MM.1S (cell line): Measurements from ENCODE around the gene TMEM239.

Experiments used
- DNase-seq: peaks from one replicate; pipeline ENCODE4 v3.0.0-alpha.2; 2015
- H2AFZ ChIP-seq: fragments of 300-600 bp; sonication (generic); 2 replicates; pipeline ENCODE4 v1.6.0; 2016; ENCODE audit warnings: antibody characterized with exemption, low read length
- H3F3A ChIP-seq: fragments of 300-600 bp; sonication (generic); 2 replicates; pipeline ENCODE4 v1.6.1; 2016; ENCODE audit warnings: mild to moderate bottlenecking, antibody characterized with exemption, low read length, moderate library complexity, mixed read lengths; ENCODE audit not compliant: insufficient read depth
- H3K27ac ChIP-seq: fragments of 300-600 bp; sonication (generic); 2 replicates; pipeline ENCODE4 v1.5.1; 2016; ENCODE audit warnings: mild to moderate bottlenecking, low read length
- H3K27me3 ChIP-seq: fragments of 300-600 bp; sonication (generic); replicated peaks from 2 replicates; pipeline ENCODE4 v1.6.0; 2016; ENCODE audit warnings: low read length; ENCODE audit not compliant: insufficient read depth
- H3K36me3 ChIP-seq: fragments of 300-600 bp; sonication (generic); replicated peaks from 2 replicates; pipeline ENCODE4 v1.6.1; 2016; ENCODE audit warnings: mild to moderate bottlenecking, low read length, mixed read lengths; ENCODE audit not compliant: insufficient read depth
- H3K4me1 ChIP-seq: fragments of 300-600 bp; sonication (generic); 2 replicates; pipeline ENCODE4 v1.6.1; 2016; ENCODE audit warnings: low read length, mixed read lengths
- H3K4me2 ChIP-seq: fragments of 300-600 bp; sonication (generic); 2 replicates; pipeline ENCODE4 v1.6.0; 2016; ENCODE audit warnings: low read depth, low read length
- H3K4me3 ChIP-seq: fragments of 300-600 bp; sonication (generic); 2 replicates; pipeline ENCODE4 v1.5.1; 2016; ENCODE audit warnings: low read length, mixed read lengths
- H3K79me2 ChIP-seq: fragments of 300-600 bp; sonication (generic); 2 replicates; pipeline ENCODE4 v1.6.1; 2016; ENCODE audit warnings: mixed run types, low read length, mixed read lengths
- H3K9ac ChIP-seq: fragments of 300-600 bp; sonication (generic); 2 replicates; pipeline ENCODE4 v1.6.1; 2016; ENCODE audit warnings: low read length, mixed read lengths
- H3K9me2 ChIP-seq: fragments of 300-600 bp; sonication (generic); replicated peaks from 2 replicates; pipeline ENCODE4 v1.6.1; 2016; ENCODE audit warnings: mild to moderate bottlenecking, low read length, mixed read lengths; ENCODE audit not compliant: insufficient read depth
- H3K9me3 ChIP-seq: fragments of 300-600 bp; sonication (generic); replicated peaks from 2 replicates; pipeline ENCODE4 v1.6.1; 2016; ENCODE audit warnings: mild to moderate bottlenecking, low read length, mixed read lengths; ENCODE audit not compliant: insufficient read depth
- H4K20me1 ChIP-seq: fragments of 300-600 bp; sonication (generic); 2 replicates; pipeline ENCODE4 v1.6.1; 2016; ENCODE audit warnings: mild to moderate bottlenecking, low read length, moderate library complexity, mixed read lengths; ENCODE audit not compliant: insufficient read depth
- CTCF ChIP-seq: fragments of 300-600 bp; sonication (generic); IDR thresholded peaks from 2 replicates; pipeline ENCODE4 v1.5.1; 2016; ENCODE audit warnings: antibody characterized with exemption, low read length, mixed read lengths
- EZH2 ChIP-seq: fragments of 300-600 bp; sonication (generic); optimal IDR thresholded peaks from 2 replicates; pipeline ENCODE3; 2017; ENCODE audit warnings: low read depth, mild to moderate bottlenecking, antibody characterized with exemption, low read length, mixed read lengths
- EZH2phosphoT487 ChIP-seq: fragments of 300-600 bp; sonication (generic); IDR thresholded peaks from 2 replicates; pipeline ENCODE4 v1.6.1; 2018; ENCODE audit warnings: antibody characterized with exemption, low read length

Gene TMEM239

DNA sequence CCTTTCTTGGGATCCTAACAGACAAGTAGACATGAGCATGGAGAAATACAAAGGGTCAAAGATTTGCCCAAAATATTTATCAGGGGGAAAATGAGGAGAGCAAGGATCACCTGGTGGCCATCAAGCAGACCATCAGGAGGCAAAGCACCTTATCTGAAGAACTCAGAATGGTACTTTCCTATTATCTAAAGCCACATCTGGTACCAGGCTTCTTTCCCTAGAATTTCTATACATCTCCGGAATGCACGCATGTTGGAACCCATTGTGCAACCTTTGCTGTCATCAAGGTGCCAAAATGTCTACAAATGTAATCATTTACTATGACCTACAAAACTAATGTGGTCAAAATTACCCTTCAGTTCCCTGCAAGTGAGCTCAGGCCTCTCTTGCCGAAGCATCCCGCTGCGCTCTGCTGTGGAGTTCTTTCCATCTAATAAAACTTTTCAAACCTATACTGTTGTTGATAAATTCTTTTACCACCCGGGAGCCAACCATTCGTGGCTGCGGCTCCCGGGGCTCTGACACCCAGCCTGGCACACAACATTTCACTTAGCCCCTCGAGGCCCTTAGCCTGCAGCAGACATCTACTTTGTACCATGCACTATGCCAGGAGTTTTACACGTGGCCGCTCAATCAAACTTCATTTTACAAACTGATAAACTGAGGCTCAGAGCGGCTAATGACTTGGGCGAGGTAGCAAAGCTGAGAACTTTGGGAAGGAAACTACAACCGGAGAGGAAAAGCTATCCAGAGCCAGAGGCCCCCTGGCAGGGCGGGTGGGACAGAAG is 11.9 kb upstream of the TMEM239 start:
- Histone ChIP-seq H3F3A (no peaks in the 10 kb centered on the region), H3K36me3 (no peaks in the 10 kb centered on the region), H2AFZ (no peak overlapping the region), H3K9me3 (no peaks in the 10 kb centered on the region), H3K4me3 (no peak overlapping the region), H4K20me1 (no peaks in the 10 kb centered on the region), H3K27me3 (peaks cover 78% of the 10 kb centered on the region), H3K79me2 (no peaks in the 10 kb centered on the region), H3K9ac (no peak overlapping the region), H3K4me1 (no peaks in the 10 kb centered on the region), H3K9me2 (no peaks in the 10 kb centered on the region), H3K27ac (no peak overlapping the region), H3K4me2 (no peak overlapping the region)
- TF ChIP-seq CTCF (no peak), EZH2 (no peak), EZH2phosphoT487 (no peak)
- DNase-seq: no peak

- H3K4me3 ChIP-seq: no peak overlapping the region
- H3K27ac ChIP-seq: no peak overlapping the region
- H3K4me2 ChIP-seq: no peak overlapping the region
- no peaks in the 10 kb centered on the region for H3K79me2 ChIP-seq
- peaks cover 70% of the 10 kb centered on the region for H3K27me3 ChIP-seq
- H3K9me3 ChIP-seq: no peaks in the 10 kb centered on the region
- H3K4me1 ChIP-seq: no peaks in the 10 kb centered on the region
- H3K9me2 ChIP-seq: no peaks in the 10 kb centered on the region
- no peaks in the 10 kb centered on the region for H3K36me3 ChIP-seq
- H2AFZ ChIP-seq: no peak overlapping the region
- no peaks in the 10 kb centered on the region for H4K20me1 ChIP-seq
- no peak for TF ChIP-seq CTCF
- H3K9ac ChIP-seq: no peak overlapping the region
- DNase-seq: no peak
- H3F3A ChIP-seq: no peaks in the 10 kb centered on the region
These were observed 11.1 kb upstream of the TMEM239 start for GRCh38 chr20:2804852-2805688.

DNA sequence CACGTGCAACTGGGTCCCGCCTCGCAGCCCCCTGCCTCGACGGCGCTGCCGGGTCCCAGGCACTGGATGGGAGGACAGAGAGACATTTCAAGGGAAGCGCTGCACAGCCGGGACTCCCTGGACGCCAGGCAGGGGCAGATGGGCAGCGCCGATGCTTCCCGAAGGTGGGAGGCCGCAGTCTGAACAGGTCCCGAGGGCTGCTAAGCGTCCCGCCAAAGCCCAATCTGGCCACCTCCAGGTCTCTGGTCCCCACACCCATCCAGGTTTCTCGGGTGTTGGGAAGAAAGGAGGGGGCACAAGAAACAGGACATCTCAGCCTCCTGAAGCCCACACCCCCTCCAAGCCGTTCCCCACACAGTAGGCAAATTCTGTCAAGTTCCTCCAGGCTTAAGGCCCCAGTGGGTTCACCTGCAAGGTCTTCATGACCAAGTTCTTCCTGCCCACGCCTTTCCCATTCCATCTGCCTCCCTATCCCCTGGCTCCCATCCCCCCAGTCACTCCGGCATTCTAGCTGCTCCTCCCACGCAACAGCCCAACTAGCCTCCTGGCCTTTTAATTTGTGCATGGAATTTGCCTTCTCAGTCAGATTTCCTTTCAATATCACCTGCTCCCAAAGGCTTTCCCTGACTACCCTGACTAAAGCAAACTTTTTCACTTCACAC is 10.3 kb upstream of the TMEM239 start:
- Histone ChIP-seq H3K27me3 (peaks cover 64% of the 10 kb centered on the region), H4K20me1 (no peaks in the 10 kb centered on the region), H3K4me1 (no peaks in the 10 kb centered on the region), H3K36me3 (no peaks in the 10 kb centered on the region), H3F3A (no peaks in the 10 kb centered on the region), H3K79me2 (no peaks in the 10 kb centered on the region), H3K9ac (no peak overlapping the region), H3K9me2 (no peaks in the 10 kb centered on the region), H3K4me2 (no peak overlapping the region), H3K27ac (no peak overlapping the region), H2AFZ (no peak overlapping the region), H3K4me3 (no peak overlapping the region), H3K9me3 (no peaks in the 10 kb centered on the region)
- DNase-seq: no peak
- TF ChIP-seq CTCF (no peak), EZH2 (no peak), EZH2phosphoT487 (no peak)
